Ishikawa (cell line): ENCODE results near the gene CDA.

Experiments used
- CEBPB ChIP-seq: IDR thresholded peaks from 2 replicates; pipeline ENCODE4 v1.6.1; 2012
- CREB1 ChIP-seq: IDR thresholded peaks from 2 replicates; pipeline ENCODE4 v1.6.1; 2012; ENCODE audit warnings: low read depth
- EGR1 ChIP-seq: IDR thresholded peaks from 2 replicates; pipeline ENCODE4 v1.6.1; 2012
- EP300 ChIP-seq: IDR thresholded peaks from 2 replicates; pipeline ENCODE4 v1.6.1; 2012; ENCODE audit warnings: borderline replicate concordance
- FOXM1 ChIP-seq: IDR thresholded peaks from 2 replicates; pipeline ENCODE4 v1.6.1; 2012; ENCODE audit warnings: low read depth, borderline replicate concordance
- MAX ChIP-seq: IDR thresholded peaks from 2 replicates; pipeline ENCODE4 v1.6.1; 2012
- TAF1 ChIP-seq: IDR thresholded peaks from 2 replicates; pipeline ENCODE4 v1.6.1; 2012; ENCODE audit warnings: low read depth, mild to moderate bottlenecking
- TCF12 ChIP-seq: IDR thresholded peaks from 2 replicates; pipeline ENCODE4 v1.6.1; 2012; ENCODE audit warnings: low read depth
- ZBTB7A ChIP-seq: IDR thresholded peaks from 2 replicates; pipeline ENCODE4 v1.6.1; 2012; ENCODE audit warnings: low read depth
- TF ChIP-seq, protein P1 (sequence below): IDR thresholded peaks from 2 replicates; pipeline ENCODE4 v1.6.1; 2012; ENCODE audit warnings: low read depth, mild to moderate bottlenecking

DNA sequence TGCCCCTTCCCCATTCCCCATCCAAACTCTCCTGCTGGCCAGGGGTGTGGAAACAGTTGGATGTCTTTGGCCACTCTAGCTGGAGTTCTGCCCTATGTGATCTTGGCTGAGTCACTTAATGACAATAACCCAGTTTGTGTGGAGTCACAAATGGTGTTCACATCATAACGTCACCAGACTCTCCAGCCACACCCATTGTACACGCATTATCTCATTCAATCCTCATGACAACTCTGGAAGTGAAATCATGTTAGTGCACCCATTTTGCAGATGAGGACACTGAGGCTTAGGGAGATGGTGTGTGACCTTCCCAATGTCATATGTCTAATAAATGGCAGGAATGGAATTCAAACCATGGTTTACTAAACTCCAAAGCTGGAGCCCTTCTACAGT is 1.2 kb upstream of the CDA start:
- no peak for TF ChIP-seq TCF12
- TF ChIP-seq, protein P1, sequence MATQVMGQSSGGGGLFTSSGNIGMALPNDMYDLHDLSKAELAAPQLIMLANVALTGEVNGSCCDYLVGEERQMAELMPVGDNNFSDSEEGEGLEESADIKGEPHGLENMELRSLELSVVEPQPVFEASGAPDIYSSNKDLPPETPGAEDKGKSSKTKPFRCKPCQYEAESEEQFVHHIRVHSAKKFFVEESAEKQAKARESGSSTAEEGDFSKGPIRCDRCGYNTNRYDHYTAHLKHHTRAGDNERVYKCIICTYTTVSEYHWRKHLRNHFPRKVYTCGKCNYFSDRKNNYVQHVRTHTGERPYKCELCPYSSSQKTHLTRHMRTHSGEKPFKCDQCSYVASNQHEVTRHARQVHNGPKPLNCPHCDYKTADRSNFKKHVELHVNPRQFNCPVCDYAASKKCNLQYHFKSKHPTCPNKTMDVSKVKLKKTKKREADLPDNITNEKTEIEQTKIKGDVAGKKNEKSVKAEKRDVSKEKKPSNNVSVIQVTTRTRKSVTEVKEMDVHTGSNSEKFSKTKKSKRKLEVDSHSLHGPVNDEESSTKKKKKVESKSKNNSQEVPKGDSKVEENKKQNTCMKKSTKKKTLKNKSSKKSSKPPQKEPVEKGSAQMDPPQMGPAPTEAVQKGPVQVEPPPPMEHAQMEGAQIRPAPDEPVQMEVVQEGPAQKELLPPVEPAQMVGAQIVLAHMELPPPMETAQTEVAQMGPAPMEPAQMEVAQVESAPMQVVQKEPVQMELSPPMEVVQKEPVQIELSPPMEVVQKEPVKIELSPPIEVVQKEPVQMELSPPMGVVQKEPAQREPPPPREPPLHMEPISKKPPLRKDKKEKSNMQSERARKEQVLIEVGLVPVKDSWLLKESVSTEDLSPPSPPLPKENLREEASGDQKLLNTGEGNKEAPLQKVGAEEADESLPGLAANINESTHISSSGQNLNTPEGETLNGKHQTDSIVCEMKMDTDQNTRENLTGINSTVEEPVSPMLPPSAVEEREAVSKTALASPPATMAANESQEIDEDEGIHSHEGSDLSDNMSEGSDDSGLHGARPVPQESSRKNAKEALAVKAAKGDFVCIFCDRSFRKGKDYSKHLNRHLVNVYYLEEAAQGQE = no peak
- TF ChIP-seq EP300 = no peak
- no peak for TF ChIP-seq EGR1
- TF ChIP-seq CEBPB = no peak
- TF ChIP-seq FOXM1 = no peak
- no peak for TF ChIP-seq ZBTB7A
- no peak for TF ChIP-seq MAX
- no peak for TF ChIP-seq CREB1
- no peak for TF ChIP-seq TAF1
